OCI-LY3 (cell line): ENCODE data around the gene CBLL2.

Source experiments
- EZH2phosphoT487 ChIP-seq: fragments of 200-600 bp; shearing (Covaris generic); IDR thresholded peaks from 2 replicates; pipeline ENCODE4 v1.6.1; 2018; ENCODE audit warnings: antibody characterized with exemption, mixed run types, low read depth
- TF ChIP-seq, protein P1 (sequence below): fragments of 200-600, 300-600 bp; sonication (generic); IDR thresholded peaks from 2 replicates; pipeline ENCODE4 v1.5.1; 2014; ENCODE audit warnings: antibody characterized with exemption, low read length, low read depth

GRCh38 chrX:22272613-22273012 is at the start of gene CBLL2:
- TF ChIP-seq, protein P1, sequence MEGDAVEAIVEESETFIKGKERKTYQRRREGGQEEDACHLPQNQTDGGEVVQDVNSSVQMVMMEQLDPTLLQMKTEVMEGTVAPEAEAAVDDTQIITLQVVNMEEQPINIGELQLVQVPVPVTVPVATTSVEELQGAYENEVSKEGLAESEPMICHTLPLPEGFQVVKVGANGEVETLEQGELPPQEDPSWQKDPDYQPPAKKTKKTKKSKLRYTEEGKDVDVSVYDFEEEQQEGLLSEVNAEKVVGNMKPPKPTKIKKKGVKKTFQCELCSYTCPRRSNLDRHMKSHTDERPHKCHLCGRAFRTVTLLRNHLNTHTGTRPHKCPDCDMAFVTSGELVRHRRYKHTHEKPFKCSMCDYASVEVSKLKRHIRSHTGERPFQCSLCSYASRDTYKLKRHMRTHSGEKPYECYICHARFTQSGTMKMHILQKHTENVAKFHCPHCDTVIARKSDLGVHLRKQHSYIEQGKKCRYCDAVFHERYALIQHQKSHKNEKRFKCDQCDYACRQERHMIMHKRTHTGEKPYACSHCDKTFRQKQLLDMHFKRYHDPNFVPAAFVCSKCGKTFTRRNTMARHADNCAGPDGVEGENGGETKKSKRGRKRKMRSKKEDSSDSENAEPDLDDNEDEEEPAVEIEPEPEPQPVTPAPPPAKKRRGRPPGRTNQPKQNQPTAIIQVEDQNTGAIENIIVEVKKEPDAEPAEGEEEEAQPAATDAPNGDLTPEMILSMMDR, result no peak
- no peak for TF ChIP-seq EZH2phosphoT487
